SU-DHL-6 (cell line): ENCODE data around the gene IL37.
"Not testable (repeated sequence)": the region's sequence is repeated elsewhere in the genome, so short reads cannot be mapped to it uniquely, and the experiment has no call there.

ENCODE experiments used
- H2AFZ ChIP-seq: fragments of 200-600 bp; sonication (generic); 2 replicates; pipeline ENCODE4 v1.6.1; 2014; ENCODE audit warnings: low read depth, mild to moderate bottlenecking, moderate library complexity, mixed read lengths, antibody characterized with exemption, low read length; ENCODE audit not compliant: severe bottlenecking
- H3F3A ChIP-seq: fragments of 200-600 bp; shearing (Covaris generic); 2 replicates; pipeline ENCODE4 v1.6.0; 2016; ENCODE audit warnings: antibody characterized with exemption, mild to moderate bottlenecking; ENCODE audit not compliant: insufficient read depth
- H3K27ac ChIP-seq: fragments of 200-600 bp; sonication (generic); 2 replicates; pipeline ENCODE4 v1.5.1; 2016; ENCODE audit warnings: low read depth, mild to moderate bottlenecking, low read length, moderate library complexity, mixed read lengths
- H3K27me3 ChIP-seq: fragments of 200-600 bp; sonication (generic), shearing (Covaris generic); 2 replicates; pipeline ENCODE4 v1.6.0; 2014; ENCODE audit warnings: mild to moderate bottlenecking, low read length
- H3K36me3 ChIP-seq: fragments of 200-600 bp; sonication (generic); 2 replicates; pipeline ENCODE4 v1.6.1; 2014; ENCODE audit warnings: mild to moderate bottlenecking, low read length, mixed read lengths
- H3K4me2 ChIP-seq: fragments of 300-600, 200-600 bp; shearing (Covaris generic), sonication (generic); 2 replicates; pipeline ENCODE4 v1.6.0; 2014; ENCODE audit warnings: low read length, low read depth, mild to moderate bottlenecking; ENCODE audit not compliant: poor library complexity, severe bottlenecking
- H3K4me3 ChIP-seq: fragments of 200-600 bp; sonication (generic); 2 replicates; pipeline ENCODE4 v1.5.1; 2014; ENCODE audit warnings: antibody characterized with exemption, low read length, mild to moderate bottlenecking, mixed read lengths; ENCODE audit not compliant: insufficient read depth, poor library complexity, severe bottlenecking
- H3K79me2 ChIP-seq: fragments of 200-600 bp; sonication (generic); 2 replicates; pipeline ENCODE4 v1.6.1; 2014; ENCODE audit warnings: mild to moderate bottlenecking, low read length, moderate library complexity; ENCODE audit not compliant: insufficient read depth
- H3K9ac ChIP-seq: fragments of 200-600 bp; sonication (generic); 2 replicates; pipeline ENCODE4 v1.7.0; 2014; ENCODE audit warnings: mild to moderate bottlenecking, low read length
- H3K9me2 ChIP-seq: fragments of 200-600 bp; sonication (generic); replicated peaks from 2 replicates; pipeline ENCODE4 v1.6.1; 2014; ENCODE audit warnings: low read length; ENCODE audit not compliant: insufficient read depth
- H3K9me3 ChIP-seq: fragments of 200-600 bp; sonication (generic); 2 replicates; pipeline ENCODE4 v1.6.1; 2014; ENCODE audit warnings: low read length, mixed read lengths; ENCODE audit not compliant: insufficient read depth
- H4K20me1 ChIP-seq: fragments of 200-600 bp; sonication (generic); 2 replicates; pipeline ENCODE4 v1.6.1; 2014; ENCODE audit warnings: low read depth, mild to moderate bottlenecking, antibody characterized with exemption, low read length, moderate library complexity, mixed read lengths
- CTCF ChIP-seq: fragments of 200-600 bp; sonication (generic); IDR thresholded peaks from one replicate; pipeline ENCODE4 v1.5.1; 2017; ENCODE audit warnings: antibody characterized with exemption, mild to moderate bottlenecking, low read length, moderate library complexity; ENCODE audit not compliant: insufficient read depth, poor library complexity, severe bottlenecking
- EZH2phosphoT487 ChIP-seq: fragments of 200-600 bp; sonication (generic), shearing (Covaris generic); conservative IDR thresholded peaks from 2 replicates; pipeline ENCODE4 v1.6.1; 2018; ENCODE audit warnings: mild to moderate bottlenecking, antibody characterized with exemption, low read length, moderate library complexity, mixed read lengths

The IL37 gene

DNA sequence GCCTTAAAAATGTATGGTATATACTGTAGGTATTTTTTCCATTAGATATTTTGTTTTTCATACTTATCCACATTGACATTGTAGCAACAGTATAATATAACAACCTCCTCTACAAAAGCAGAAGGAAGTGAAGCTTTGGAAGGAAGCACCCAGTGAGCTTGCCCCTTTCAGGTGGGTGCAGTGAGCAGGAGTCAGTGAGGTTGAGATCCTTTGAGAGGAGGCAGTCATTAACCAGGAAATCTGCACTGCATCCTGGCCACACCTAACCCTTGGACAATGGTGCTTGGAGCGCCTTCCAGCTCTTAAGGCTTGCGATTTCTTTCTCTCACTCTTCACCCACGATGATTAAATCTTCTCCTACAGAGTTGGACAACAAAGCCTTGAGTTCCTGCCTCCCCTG lies 13.9 kb downstream of the IL37 start:
- no peaks in the 10 kb centered on the region for H3K79me2 ChIP-seq
- no peaks in the 10 kb centered on the region for H3F3A ChIP-seq
- no peak overlapping the region for H3K27ac ChIP-seq
- H3K4me3 ChIP-seq = no peak overlapping the region
- H3K36me3 ChIP-seq = no peaks in the 10 kb centered on the region
- H2AFZ ChIP-seq = no peak overlapping the region
- H3K27me3 ChIP-seq = no peaks in the 10 kb centered on the region
- no peaks in the 10 kb centered on the region for H3K9me3 ChIP-seq
- no peaks in the 10 kb centered on the region for H3K9me2 ChIP-seq
- no peak overlapping the region for H3K4me2 ChIP-seq
- no peak for TF ChIP-seq CTCF
- no peak for TF ChIP-seq EZH2phosphoT487
- no peaks in the 10 kb centered on the region for H4K20me1 ChIP-seq
- H3K9ac ChIP-seq = no peak overlapping the region

- Histone ChIP-seq H3K27me3 (no peaks in the 10 kb centered on the region), H3K79me2 (no peaks in the 10 kb centered on the region), H2AFZ (no peak overlapping the region), H3F3A (no peaks in the 10 kb centered on the region), H3K36me3 (no peaks in the 10 kb centered on the region), H3K4me3 (no peak overlapping the region), H3K9me3 (no peaks in the 10 kb centered on the region), H3K4me2 (no peak overlapping the region), H3K9ac (no peak overlapping the region), H3K9me2 (no peaks in the 10 kb centered on the region), H3K27ac (no peak overlapping the region), H4K20me1 (no peaks in the 10 kb centered on the region)
- TF ChIP-seq EZH2phosphoT487 = no peak
- TF ChIP-seq CTCF = no peak
Observed at GRCh38 chr2:112926707-112927106, 15.7 kb downstream of the IL37 start.

DNA sequence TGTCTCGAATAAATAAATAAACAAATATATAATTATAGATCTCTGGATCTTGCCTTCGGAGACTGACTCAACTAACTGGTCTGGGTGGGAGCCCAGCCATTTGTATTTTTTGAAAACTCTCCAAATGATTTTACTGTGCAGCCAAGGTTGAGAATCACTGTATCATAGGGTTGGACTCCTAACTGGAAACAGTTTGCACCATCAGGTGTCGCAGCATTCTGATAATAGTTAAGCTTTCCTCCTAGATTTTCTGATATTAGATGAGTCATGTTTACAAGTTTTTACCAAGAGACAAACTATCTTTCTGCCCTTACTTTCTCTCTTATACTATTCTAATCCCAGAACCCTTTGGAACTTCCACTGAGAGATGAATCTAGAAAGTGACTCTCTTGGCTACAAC lies 16.8 kb downstream of the IL37 start:
- H3K36me3 ChIP-seq = no peaks in the 10 kb centered on the region
- no peaks in the 10 kb centered on the region for H4K20me1 ChIP-seq
- H3K9me3 ChIP-seq = no peaks in the 10 kb centered on the region
- H3K79me2 ChIP-seq = no peaks in the 10 kb centered on the region
- H3K9me2 ChIP-seq = no peaks in the 10 kb centered on the region
- no peaks in the 10 kb centered on the region for H3K27me3 ChIP-seq
- H3F3A ChIP-seq = no peaks in the 10 kb centered on the region
- H3K4me3 ChIP-seq = no peak overlapping the region
- no peak for TF ChIP-seq EZH2phosphoT487
- H2AFZ ChIP-seq = no peak overlapping the region
- H3K4me2 ChIP-seq = no peak overlapping the region
- no peak overlapping the region for H3K27ac ChIP-seq
- H3K9ac ChIP-seq = no peak overlapping the region

- Histone ChIP-seq H3K27ac (no peak overlapping the region), H3K4me2 (no peak overlapping the region), H2AFZ (no peak overlapping the region), H3K9ac (no peak overlapping the region), H4K20me1 (no peaks in the 10 kb centered on the region), H3K27me3 (no peaks in the 10 kb centered on the region), H3K79me2 (no peaks in the 10 kb centered on the region), H3K9me2 (no peaks in the 10 kb centered on the region), H3K36me3 (no peaks in the 10 kb centered on the region), H3F3A (no peaks in the 10 kb centered on the region), H3K4me3 (no peak overlapping the region), H3K9me3 (no peaks in the 10 kb centered on the region)
- TF ChIP-seq CTCF = no peak
- no peak for TF ChIP-seq EZH2phosphoT487
Observed at GRCh38 chr2:112933261-112933660, 22.3 kb downstream of the IL37 start.

GRCh38 chr2:112934117-112934516 lies 23.2 kb downstream of the IL37 start:
- H3K79me2 ChIP-seq, H3K9me2 ChIP-seq, H3K9ac ChIP-seq, H4K20me1 ChIP-seq, H3K4me2 ChIP-seq, H3F3A ChIP-seq, H3K27me3 ChIP-seq, H3K4me3 ChIP-seq, H3K27ac ChIP-seq, H3K36me3 ChIP-seq, H2AFZ ChIP-seq, H3K9me3 ChIP-seq: not testable (repeated sequence)
